GM21825 (cell line): ENCODE results near the gene RHO.

ENCODE experiments used
- ATAC-seq: cut with Tn5 transposase; IDR thresholded peaks from one replicate; pipeline ENCODE4 v1.9.1; 2021; ENCODE audit warnings: mild to moderate bottlenecking, moderate library complexity; ENCODE audit not compliant: unreplicated experiment

RHO gene

GRCh38 chr3:129558081-129558771 lies 29.8 kb downstream of the RHO start:
- ATAC-seq = no peak

DNA sequence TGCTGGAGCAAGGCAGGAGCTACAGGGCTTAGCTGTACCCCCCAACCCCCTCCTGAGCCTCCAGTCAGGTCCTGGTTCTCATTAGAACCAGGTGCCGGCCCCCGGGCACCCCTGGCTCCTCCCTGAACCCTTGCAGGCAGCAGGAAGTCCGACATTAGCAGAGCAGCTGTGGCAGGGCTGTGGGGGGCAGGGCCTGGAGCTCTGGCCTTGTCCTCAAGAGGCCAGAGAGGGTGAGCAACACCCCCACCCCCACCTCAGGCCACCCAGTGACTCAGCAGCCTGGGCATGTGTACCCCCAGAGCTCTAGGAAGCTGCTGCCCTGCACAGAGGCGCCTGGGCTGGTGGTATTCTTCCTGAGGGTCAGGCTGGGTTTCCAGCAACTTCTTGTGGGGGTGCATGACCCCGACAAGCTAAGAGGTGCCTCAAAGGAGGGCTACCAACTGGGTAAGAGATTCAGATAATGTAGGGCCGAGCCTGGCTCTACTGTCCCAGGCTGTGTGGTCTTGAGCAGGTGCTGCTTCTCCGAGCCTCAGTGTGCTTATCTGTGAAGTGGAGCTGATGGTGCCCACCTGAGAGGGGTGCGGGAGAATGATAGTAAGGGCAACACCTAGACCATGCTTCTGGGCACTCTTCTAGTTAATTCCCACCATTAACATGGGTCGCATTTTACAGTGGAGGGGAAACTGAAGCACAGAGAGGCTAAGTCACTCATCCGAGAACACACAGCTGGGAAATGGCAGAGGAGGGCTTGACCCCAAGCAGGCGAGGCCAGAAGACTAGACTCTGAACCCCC lies 30.5 kb downstream of the RHO start:
- no peak for ATAC-seq

GRCh38 chr3:129559565-129560079 lies 31.2 kb downstream of the RHO start:
- ATAC-seq = no peak

- no peak for ATAC-seq
Measured at GRCh38 chr3:129560269-129560787, 31.9 kb downstream of the RHO start.

- no peak for ATAC-seq
Measured at GRCh38 chr3:129560911-129561594, 32.6 kb downstream of the RHO start.

DNA sequence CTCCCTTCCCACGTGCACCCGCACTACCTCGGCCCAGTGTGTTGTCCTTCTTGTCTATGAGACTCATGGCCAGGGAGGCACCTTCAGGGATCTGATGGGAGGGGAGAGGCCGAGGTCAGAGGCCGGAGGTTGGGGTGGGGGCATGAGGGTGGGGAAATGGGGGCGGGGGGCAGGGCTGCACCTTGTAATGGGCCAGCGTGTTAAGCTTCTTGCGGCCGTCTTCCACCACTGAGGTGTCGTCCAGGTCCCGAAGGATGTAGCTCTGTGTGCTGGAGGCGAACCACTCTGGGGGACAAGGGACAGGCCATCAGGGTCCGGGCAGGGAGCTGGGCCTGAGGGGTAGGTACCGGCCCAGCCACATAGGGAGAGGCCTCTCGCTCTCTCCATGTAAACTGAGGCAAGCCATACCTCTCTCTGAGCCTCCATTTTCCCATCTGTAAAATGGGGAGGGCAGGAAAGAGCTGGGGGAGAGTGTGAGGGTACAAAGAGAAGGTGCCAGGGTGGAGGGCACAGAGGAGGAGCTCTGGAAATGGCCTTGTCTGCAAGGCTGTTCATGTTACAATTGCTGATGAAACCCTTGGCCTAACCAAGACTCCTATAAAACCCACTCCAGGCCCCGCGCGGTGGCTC lies 33.3 kb downstream of the RHO start:
- ATAC-seq = no peak

DNA sequence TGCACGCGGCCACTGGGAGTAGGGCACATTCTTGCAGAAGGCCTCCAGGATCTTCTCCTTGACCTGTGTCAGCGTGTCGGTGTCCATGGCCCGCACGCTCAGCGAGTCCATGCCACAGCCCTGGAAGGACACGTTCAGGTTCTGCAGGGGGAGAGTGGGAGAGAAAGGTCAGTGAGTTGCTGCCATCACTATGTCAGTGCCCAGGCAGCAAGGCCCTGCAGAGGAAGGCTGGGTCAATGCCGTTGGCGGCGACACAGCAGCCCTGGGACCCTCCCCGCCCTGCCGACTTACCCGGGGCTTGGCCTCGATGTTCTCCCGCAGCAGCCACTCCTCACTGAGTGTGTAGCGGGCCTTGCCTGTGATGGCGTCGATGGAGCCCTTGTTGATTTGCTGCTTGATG lies 34.4 kb downstream of the RHO start:
- ATAC-seq = no peak

DNA sequence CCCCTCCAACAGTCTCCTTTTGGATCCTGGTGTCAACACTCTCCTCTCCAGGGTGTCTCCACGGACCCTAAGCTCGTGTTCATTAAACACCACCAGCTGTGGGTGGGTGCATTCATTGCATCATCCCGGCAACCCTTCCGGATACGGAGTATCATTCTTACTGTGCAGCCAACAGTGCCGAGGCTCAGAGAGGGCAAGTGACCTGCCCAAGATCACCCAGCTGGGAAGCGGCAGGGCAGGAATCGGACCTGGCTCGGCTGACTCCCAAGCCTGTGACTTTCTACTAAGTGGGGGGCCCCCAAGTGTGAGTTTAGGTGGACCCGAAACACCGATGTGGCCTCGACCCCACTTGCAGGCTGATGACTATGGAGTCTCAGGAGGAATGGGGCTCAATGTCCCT lies 34.9 kb downstream of the RHO start:
- ATAC-seq = no peak

- ATAC-seq = no peak
Measured at GRCh38 chr3:129563850-129564535, 35.6 kb downstream of the RHO start.

DNA sequence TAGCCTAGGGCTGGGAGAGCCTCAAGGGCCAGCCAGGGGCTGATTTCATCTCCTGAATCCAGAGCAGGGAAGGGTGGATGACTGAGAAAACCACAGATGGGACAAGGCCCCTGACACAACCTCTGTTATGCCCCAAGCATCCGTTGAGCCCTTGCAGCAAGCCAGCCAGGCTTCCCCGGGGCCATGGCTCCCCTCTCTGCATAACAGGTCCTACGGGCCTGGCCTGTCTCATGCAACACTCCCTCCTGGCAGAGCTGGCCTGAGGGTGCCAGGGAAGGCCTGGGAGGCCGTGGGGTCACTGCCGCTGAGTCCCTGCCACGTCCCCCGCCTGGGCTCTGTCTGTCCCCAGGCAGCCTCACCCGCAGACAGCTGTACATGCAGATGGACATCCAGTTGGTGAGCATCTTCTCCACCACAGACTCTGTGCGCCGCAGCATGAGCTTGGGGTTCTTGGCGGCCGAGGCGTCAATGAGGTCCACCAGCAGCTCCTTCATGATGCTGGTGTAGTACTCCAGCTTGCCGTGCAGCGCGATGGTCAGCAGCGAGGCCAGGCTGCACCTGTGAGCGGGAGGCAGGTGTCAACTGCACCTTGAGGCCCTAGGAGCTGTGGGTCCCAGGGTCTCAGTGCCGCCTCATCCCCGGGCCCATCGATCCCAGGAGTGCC lies 36.7 kb downstream of the RHO start:
- ATAC-seq = no peak

GRCh38 chr3:129565902-129566301 lies 37.5 kb downstream of the RHO start:
- ATAC-seq = no peak

DNA sequence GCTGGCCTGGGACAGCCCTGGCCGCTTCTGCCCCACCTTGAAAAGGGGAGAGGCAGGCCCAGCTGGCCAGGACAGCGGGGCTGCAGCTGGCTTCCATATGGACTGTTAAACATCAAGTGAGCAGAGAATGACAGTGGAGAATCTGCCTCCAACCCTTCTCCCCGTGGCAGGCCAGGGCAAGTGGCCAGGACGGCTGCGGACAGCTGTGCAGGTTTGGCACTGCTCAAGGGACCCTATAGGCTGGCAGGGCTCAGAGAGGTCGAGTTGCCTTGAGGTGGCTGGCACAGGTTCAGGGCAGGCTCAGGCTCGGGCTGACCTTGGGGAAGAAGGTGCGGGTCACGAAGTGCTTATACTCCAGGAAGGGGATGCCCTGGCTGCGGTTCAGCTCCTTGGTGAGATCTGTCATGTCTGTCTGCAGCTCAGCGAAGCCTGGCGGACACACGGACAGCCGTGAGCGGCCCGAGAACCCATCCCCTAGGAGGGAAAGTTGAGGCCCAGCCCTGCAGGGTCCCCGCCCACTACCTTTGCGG lies 38.8 kb downstream of the RHO start:
- ATAC-seq = no peak

- ATAC-seq = no peak
Measured at GRCh38 chr3:129567939-129568338, 39.5 kb downstream of the RHO start.

- ATAC-seq = no peak
Measured at GRCh38 chr3:129569856-129570255, 41.4 kb downstream of the RHO start.

DNA sequence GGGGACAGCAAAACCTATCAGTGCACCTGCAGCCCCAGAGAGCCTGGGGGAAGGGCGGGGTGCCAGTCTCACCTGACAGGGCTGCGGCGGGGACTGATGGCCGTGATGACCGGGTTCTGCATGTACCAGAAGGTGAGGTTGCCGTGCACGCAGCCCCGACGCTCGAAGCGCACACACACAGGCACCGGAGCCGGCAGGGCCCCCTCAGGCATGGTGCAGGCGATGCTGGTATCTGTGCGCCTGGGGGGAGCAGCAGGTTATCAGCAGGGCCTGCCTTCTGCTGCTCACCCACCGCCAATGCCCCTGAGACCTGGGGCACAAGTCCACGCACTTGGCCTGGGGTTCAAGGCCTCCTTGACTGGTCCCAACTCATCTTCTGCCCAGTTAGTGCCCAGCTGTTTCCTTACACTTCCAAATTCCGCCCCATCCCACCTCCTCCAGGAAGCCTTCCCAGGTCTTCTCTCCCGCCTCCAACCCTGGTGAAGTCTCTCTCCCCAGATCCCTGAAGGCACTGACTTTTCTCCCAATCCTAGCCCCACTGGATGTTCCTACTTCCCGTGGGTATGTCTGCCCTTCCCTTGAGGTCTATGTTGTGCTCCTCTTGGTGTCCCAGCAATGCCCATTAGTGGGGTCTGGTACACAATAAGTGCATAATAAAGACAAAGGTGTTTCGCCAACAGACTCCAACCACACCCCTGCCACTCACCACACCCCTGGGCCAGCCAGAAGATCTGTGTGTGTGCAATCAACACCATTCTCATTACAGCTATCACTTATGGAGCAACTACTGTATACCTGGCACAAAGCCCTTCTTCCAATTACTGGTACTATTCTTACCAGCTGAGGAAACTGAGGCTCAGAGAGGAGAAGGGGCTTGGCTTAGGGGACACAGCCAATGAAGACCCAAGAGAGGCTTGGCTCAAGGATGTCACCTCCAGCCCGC lies 43.4 kb downstream of the RHO start:
- ATAC-seq = no peak

DNA sequence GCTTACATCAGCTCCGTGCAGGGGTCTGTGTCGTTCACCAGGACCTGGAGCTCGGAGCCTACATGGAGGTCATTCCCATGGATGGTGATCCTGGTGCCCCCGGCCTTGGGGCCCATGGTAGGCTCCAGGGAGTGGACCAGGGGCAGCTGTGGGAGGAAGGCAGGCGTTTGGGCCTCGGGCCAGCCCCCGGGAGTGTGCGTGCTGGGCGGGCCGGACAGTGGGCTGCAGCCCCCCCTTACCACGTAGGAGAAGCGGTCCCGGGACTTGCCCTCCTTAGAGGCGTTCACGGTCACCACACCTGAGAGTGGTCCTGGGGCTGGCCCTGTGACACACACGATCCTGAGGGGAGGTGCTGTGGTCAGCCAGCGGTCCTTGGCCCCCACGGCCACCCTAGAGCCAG lies 44.2 kb downstream of the RHO start:
- no peak for ATAC-seq

- ATAC-seq = no peak
Measured at GRCh38 chr3:129573493-129573892, 45.1 kb downstream of the RHO start.

GRCh38 chr3:129574206-129574605 lies 45.8 kb downstream of the RHO start:
- no peak for ATAC-seq
